ENCODE data around the gene SDHB. TPM values are rescaled to one million over a fixed set of nuclear protein-coding genes. Genes with fewer than 3 reads are reported as not detected.

The SDHB gene
- polyA plus RNA-seq, 1 experiment: 232 TPM

DNA sequence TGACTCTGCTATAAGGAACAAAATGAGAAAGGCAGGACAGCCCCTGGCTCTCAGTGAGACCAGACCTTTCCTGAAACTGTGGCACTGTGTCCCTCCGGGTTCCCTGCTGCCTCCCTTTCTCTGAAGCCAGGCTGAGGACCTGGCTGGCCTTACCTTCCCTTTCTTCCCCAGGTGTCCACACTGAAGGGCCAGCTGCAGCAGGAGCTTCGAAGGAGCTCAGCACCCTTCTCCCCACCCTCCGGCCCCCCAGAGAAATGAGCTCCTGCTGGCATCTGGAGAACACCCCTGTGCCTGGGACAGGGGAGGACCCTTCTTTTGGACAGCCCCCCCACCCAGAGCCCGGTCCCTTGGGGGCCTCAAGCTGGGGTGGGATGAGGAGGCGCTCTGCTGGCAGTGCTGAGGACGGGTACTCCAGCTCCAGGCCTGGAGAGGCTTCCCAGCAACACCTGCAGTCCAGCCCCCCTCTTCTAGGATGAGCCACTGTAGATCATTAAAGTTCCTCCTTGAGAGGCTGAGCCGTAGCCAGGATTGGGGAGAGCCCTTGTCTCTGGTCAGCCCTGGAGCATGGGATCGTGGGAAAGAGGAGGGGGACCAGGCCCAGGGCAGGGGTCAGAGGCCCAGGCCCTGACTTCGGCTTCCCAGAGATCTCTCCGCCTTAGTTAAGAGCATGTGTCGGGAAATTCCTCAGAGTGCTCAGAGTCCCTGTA is 81.5 kb downstream of the SDHB start:
- no peaks in the 10 kb centered on the region for H3K27me3 ChIP-seq (ENCODE audit: control insufficient read depth, insufficient read depth, low read length)
- POLR2A ChIA-PET: no interaction called here
- peaks cover 4% of the 10 kb centered on the region; the same call in 1 of the 2 replicates for H3K9me3 ChIP-seq (ENCODE audit: control insufficient read depth, insufficient read depth, low read length)
- H3K4me3 ChIP-seq (ENCODE audit: low read depth, low read length): no peak overlapping the region
- CTCF ChIA-PET: interaction anchor here (0.6 to 1.7 kb wide), 3 partner anchors 12 to 354 kb away, joined by 5 to 17 read pairs (median 7); no protein-coding TSS in a partner anchor
- DNase-seq (ENCODE audit: low read depth, low spot score): no peak
- TF ChIP-seq CTCF (IDR thresholded peaks at IDR 0.05; ENCODE audit: low read depth, low read length): no peak
- H3K27ac ChIP-seq (ENCODE audit: low read depth, low read length): no peak overlapping the region

GRCh38 chr1:16971341-16972188 is 82.3 kb downstream of the SDHB start:
- CTCF ChIA-PET: interaction anchor here (1.7 to 2.2 kb wide), 2 partner anchors 11 kb away, joined by 7 to 17 read pairs; no protein-coding TSS in a partner anchor
- TF ChIP-seq CTCF (IDR thresholded peaks at IDR 0.05; ENCODE audit: low read depth, low read length): no peak
- DNase-seq (ENCODE audit: low read depth, low spot score): no peak
- no peak overlapping the region for H3K4me3 ChIP-seq (ENCODE audit: low read depth, low read length)
- POLR2A ChIA-PET: no interaction called here
- H3K27ac ChIP-seq (ENCODE audit: low read depth, low read length): no peak overlapping the region
- H3K9me3 ChIP-seq (ENCODE audit: control insufficient read depth, insufficient read depth, low read length): peaks cover 4% of the 10 kb centered on the region; the same call in 1 of the 2 replicates
- no peaks in the 10 kb centered on the region for H3K27me3 ChIP-seq (ENCODE audit: control insufficient read depth, insufficient read depth, low read length)

DNA sequence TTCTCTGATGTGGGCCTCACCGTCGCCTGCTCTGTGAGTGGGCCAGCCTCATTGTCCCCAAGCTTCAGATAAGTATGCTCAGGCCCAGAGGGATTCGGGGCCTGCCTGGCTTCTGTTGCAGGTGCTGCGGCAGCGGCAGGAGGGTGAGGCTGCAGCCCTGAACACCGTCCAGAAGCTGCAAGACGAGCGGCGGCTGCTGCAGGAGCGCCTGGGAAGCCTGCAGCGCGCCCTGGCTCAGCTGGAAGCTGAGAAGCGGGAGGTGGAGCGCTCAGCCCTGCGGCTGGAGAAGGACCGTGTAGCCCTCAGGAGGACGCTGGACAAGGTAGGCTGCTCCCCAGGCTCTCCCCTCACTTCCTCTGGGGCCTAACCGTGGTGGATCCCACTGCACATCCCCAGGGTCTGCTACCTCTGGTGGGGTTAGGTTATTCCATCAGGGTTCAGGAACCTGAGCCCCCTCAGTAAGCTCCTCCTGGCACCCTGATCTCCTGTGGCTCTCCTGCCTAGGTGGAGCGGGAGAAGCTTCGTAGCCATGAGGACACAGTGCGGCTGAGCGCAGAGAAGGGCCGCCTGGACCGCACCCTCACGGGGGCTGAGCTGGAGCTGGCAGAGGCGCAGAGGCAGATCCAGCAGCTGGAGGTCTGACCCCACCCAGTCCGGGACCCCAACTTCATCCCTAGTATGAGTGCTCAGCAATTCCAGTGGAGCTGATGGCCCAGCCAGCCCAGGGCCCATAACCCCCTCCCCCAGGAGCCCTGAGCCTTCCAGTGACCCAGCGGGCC is 83.5 kb downstream of the SDHB start:
- CTCF ChIA-PET: interaction anchor here (2.2 kb wide), 1 partner anchor 10 kb away, joined by 7 read pairs; no protein-coding TSS in a partner anchor
- POLR2A ChIA-PET: interaction anchor here (0.6 kb wide), 1 partner anchor 142 kb away, joined by 4 read pairs; no protein-coding TSS in a partner anchor

GRCh38 chr1:16969651-16970050 is 84.2 kb downstream of the SDHB start:
- Histone ChIP-seq H3K4me3 (ENCODE audit: low read depth, low read length) (no peak overlapping the region), H3K27me3 (ENCODE audit: control insufficient read depth, insufficient read depth, low read length) (no peaks in the 10 kb centered on the region), H3K9me3 (ENCODE audit: control insufficient read depth, insufficient read depth, low read length) (peaks cover 4% of the 10 kb centered on the region; the same call in 1 of the 2 replicates), H3K27ac (ENCODE audit: low read depth, low read length) (no peak overlapping the region)
- ChIA-PET POLR2A (interaction anchor here (0.6 kb wide), 1 partner anchor 142 kb away, joined by 4 read pairs; no protein-coding TSS in a partner anchor), CTCF (interaction anchor here (2.2 kb wide), 1 partner anchor 9 kb away, joined by 7 read pairs; no protein-coding TSS in a partner anchor)
- no peak for DNase-seq (ENCODE audit: low read depth, low spot score)
- no peak for TF ChIP-seq CTCF (IDR thresholded peaks at IDR 0.05; ENCODE audit: low read depth, low read length)

More for the DNA sequence above, 83.5 kb downstream of the SDHB start:
- no peak for TF ChIP-seq CTCF (IDR thresholded peaks at IDR 0.05; ENCODE audit: low read depth, low read length)
- Histone ChIP-seq H3K4me3 (ENCODE audit: low read depth, low read length) (no peak overlapping the region), H3K27me3 (ENCODE audit: control insufficient read depth, insufficient read depth, low read length) (no peaks in the 10 kb centered on the region), H3K9me3 (ENCODE audit: control insufficient read depth, insufficient read depth, low read length) (peaks cover 4% of the 10 kb centered on the region; the same call in 1 of the 2 replicates), H3K27ac (ENCODE audit: low read depth, low read length) (no peak overlapping the region)
- no peak for DNase-seq (ENCODE audit: low read depth, low spot score)

Data from AG04450 (cell line).